Inflammatory macrophage treated with lipopolysaccharide for 1 hour (primary cell): ENCODE results near the gene TJP1.

Experiments
- DNase-seq, 2 donors: peaks; one replicate each; pipeline ENCODE4 v3.0.0-alpha.2; 2020 to 2022

The TJP1 gene

GRCh38 chr15:29651476-29652233, 170.6 kb downstream of the TJP1 start:
- no peak for DNase-seq
